ENCODE measurements around the gene KANK3.
"Not testable (repeated sequence)": the region's sequence is repeated elsewhere in the genome, so short reads cannot be mapped to it uniquely, and the experiment has no call there.

Gene KANK3

DNA sequence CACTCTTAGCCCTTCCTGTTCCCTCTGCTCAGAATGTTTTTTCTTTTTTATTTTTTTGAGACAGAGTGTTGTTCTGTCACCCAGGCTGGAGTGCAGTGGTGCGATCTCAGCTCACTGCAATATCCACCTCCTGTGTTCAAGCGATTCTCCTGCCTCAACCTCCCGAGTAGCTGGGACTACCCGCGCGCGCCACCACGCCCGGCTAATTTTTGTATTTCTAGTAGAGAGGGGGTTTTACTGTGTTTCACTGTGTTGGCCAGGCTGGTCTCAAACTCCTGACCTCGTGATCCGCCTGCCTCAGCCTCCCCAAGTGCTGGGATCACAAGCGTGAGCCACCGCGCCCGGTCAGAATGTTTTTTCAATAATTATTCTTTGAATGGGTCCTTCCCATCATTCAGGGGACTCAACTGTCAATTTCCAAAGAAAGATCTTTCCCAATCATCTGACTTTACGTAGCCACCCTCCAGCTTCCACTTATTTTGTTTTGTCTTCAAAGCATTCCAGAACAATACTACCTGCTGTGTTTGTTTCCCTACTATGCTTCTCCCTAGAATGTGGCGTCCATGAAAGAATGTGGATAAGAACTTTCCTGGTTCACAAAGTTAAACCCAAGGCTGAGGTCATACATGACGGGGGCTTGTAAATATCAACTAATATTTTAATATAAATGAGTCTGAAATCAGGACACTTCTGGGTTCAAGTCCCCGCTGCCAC lies 23.1 kb downstream of the KANK3 start:
- Mint-ChIP-seq H3K9me3 (no peaks in the 10 kb centered on the region), H3K27me3 (ENCODE audit: low read depth) (no peaks in the 10 kb centered on the region)
- TF ChIP-seq, protein P1, sequence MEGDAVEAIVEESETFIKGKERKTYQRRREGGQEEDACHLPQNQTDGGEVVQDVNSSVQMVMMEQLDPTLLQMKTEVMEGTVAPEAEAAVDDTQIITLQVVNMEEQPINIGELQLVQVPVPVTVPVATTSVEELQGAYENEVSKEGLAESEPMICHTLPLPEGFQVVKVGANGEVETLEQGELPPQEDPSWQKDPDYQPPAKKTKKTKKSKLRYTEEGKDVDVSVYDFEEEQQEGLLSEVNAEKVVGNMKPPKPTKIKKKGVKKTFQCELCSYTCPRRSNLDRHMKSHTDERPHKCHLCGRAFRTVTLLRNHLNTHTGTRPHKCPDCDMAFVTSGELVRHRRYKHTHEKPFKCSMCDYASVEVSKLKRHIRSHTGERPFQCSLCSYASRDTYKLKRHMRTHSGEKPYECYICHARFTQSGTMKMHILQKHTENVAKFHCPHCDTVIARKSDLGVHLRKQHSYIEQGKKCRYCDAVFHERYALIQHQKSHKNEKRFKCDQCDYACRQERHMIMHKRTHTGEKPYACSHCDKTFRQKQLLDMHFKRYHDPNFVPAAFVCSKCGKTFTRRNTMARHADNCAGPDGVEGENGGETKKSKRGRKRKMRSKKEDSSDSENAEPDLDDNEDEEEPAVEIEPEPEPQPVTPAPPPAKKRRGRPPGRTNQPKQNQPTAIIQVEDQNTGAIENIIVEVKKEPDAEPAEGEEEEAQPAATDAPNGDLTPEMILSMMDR (IDR thresholded peaks at IDR 0.05; ENCODE audit: unreplicated experiment in 3 of 3): no peak

DNA sequence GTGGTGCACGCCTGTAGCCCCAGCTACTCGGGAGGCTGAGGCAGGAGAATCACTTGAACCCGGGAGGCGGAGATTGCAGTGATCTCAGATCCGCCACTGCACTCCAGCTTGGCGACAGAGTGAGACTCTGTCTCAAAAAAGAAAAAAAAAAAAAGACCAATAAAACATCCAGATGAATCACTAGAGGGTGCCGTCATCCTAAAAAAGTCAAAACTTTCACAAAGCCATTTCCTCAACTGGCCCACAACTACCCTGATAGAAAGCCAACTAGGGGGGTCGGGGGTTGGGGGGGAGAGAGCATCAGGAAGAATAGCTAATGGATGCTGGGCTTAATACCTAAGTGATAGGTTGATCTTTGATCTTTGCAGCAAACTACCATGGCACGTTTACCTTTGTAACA lies 24.2 kb downstream of the KANK3 start:
- not testable (repeated sequence) for H3K27me3 Mint-ChIP-seq (ENCODE audit: low read depth); H3K9me3 Mint-ChIP-seq
- peaks cover 17% of the 10 kb centered on the region for H3K36me3 Mint-ChIP-seq (ENCODE audit: low read depth)
- H3K4me3 Mint-ChIP-seq: peak overlapping the region; percentile 56 to 79 (median 77)
- peak overlapping the region in 1 of 3 experiments; percentile 44 for H3K27ac Mint-ChIP-seq
- H3K4me1 Mint-ChIP-seq: peaks cover 18% of the 10 kb centered on the region

More for the DNA sequence above, 23.1 kb downstream of the KANK3 start:
- peaks cover 18% of the 10 kb centered on the region for H3K4me1 Mint-ChIP-seq
- H3K27ac Mint-ChIP-seq: peak overlapping the region; percentile 22 to 94 (median 93)
- peaks cover 13% of the 10 kb centered on the region for H3K36me3 Mint-ChIP-seq (ENCODE audit: low read depth)
- H3K4me3 Mint-ChIP-seq: peak overlapping the region; percentile 98 to 100 (median 99)

DNA sequence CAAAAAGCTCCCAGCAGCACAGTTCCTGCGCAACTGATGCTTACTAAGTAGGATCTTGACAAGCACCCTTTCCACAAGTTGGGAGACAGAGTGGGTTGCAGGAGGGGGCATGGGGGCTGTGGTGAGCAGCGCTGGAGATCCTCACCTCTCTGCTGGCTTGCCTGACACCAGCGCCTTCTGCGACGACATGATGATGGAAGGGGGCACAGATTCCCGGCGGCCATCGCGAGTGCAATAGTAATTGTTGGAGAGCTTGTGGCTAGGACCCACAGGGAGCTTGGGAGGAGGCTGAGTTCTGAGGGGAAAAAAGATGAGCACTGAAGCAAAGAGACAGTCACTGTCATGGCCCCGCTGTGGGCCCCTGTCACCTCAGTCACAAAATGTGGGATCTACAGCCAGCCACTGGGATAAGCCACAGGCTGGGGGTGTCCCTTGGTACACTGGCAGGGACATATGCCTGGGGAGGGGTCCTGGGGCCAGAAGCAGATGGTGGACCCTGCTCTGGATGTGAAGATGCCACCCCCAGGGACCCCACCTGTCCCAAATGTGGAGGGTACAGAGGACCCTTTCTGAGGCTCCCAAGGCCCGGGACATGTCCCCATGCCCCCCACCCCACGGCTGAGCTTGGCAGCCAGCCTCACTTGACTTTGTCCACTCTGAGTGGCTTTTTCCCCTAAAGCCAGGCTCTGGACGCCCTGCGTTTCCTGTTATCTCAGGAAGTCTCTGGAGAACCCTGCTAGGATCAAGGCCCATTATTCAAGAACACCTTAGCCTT lies 26.5 kb downstream of the KANK3 start:
- TF ChIP-seq, protein P1 (IDR thresholded peaks at IDR 0.05; ENCODE audit: unreplicated experiment in 3 of 3): no peak
- Mint-ChIP-seq H3K4me1 (peaks cover 8% of the 10 kb centered on the region), H3K4me3 (no peak overlapping the region), H3K36me3 (ENCODE audit: low read depth) (peaks cover 11% of the 10 kb centered on the region), H3K9me3 (no peaks in the 10 kb centered on the region), H3K27ac (no peak overlapping the region), H3K27me3 (ENCODE audit: low read depth) (no peaks in the 10 kb centered on the region)

DNA sequence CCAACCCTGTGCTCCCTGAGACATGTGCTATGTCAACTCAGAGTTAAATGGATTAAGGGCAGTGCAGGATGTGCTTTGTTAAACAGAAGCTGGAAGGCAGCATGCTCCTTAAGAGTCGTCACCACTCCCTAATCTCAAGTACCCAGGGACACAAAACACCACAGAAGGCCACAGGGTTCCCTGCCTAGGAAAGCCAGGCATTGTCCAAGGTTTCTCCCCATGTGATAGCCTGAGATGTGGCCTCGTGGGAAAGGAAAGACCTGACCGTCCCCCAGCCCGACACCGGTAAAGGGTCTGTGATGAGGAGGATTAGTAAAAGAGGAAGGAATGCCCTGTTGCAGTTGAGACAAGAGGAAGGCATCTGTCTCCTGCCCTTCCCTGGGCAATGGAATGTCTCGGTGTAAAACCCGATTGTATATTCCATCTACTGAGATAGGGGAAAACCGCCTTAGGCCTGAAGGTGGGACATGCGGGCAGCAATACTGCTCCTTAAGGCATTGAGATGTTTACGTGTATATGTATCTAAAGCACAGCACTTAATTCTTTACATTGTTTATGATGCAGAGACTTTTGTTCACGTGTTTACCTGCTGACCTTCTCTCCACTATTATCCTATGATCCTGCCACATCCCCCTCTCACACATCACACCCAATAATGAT lies 28.0 kb downstream of the KANK3 start:
- H3K36me3 Mint-ChIP-seq (ENCODE audit: low read depth): peaks cover 17% of the 10 kb centered on the region
- H3K4me3 Mint-ChIP-seq; H3K4me1 Mint-ChIP-seq; H3K27ac Mint-ChIP-seq; H3K27me3 Mint-ChIP-seq (ENCODE audit: low read depth); H3K9me3 Mint-ChIP-seq: not testable (repeated sequence)

DNA sequence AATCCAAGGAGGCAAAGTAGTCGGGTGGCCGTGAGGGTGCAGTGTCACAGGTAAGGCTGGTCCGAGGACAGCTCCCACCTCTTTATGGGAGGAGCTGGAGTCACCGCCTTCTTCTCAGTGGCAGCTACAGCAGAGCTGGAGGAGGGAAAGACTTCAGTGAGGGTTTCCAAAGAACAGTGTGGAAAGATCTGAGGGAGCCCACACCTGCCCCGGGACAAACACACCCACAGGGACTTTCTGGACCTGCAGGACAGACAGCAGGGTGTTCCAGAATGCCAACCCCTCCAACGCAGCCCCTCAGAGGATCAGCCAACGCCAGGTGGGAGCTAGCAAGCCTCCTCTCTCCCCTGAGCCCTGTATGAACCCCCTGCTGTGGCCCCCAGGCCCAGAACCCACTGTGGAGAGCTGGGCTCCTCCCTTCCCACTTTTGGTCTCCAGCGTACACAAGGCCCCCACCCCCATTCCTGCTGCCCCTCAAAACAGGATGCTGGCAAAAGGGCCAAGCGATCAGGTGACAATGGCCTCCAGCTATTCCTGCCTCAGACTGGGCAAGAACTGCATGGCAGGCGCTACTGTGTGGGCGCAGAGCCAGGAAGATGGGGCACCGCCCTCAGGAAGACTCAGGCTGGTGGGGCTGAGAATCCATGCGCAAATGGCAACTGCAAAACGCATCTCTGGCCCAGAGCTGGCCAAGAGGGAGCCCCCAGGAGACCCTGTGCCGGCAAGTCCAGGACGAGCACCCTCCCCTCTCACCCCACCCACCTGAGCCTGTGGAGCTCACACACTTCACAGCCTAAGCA lies 31.4 kb downstream of the KANK3 start:
- H3K4me1 Mint-ChIP-seq: peaks cover 17% of the 10 kb centered on the region
- H3K4me3 Mint-ChIP-seq: no peak overlapping the region
- peaks cover 21% of the 10 kb centered on the region for H3K36me3 Mint-ChIP-seq (ENCODE audit: low read depth)
- H3K27ac Mint-ChIP-seq: no peak overlapping the region
- H3K27me3 Mint-ChIP-seq (ENCODE audit: low read depth): no peaks in the 10 kb centered on the region
- TF ChIP-seq, protein P1 (IDR thresholded peaks at IDR 0.05; ENCODE audit: unreplicated experiment in 3 of 3): no peak
- no peaks in the 10 kb centered on the region for H3K9me3 Mint-ChIP-seq

DNA sequence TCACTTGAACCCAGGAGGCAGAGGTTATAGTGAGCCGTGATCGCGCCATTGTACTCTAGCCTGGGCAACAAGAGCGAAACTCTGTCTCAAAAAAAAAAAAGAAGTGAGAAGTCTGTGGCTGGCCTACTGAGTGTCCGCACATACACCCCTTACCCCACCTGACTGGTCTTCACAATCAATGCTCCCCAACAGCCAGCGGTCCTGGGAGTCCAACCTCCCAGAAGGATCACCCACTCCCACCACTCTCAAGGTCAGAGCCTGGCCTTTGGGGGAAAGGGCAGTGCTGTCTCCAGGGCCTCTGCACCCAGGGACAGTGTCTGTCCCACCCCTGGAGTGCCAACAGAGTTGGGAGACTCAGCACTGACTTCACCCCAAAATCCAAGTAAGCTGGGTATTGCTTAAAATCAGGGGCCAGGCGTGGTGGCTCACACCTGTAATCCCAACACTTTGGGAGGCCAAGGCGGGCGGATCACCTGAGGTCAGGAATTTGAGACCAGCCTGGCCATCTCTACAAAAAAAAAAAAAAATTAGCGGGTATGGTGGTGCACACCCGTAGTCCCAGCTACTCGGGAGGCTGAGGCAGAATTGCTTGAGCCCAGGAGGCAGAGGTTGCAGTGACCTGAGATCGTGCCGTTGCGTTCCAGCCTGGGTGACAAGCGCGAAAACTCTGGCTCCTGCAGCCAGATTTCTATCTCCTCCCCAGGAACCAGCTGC lies 32.6 kb downstream of the KANK3 start:
- peaks cover 18% of the 10 kb centered on the region for H3K36me3 Mint-ChIP-seq (ENCODE audit: low read depth)
- H3K27me3 Mint-ChIP-seq (ENCODE audit: low read depth): no peaks in the 10 kb centered on the region
- TF ChIP-seq, protein P1 (IDR thresholded peaks at IDR 0.05; ENCODE audit: unreplicated experiment in 3 of 3): no peak
- H3K9me3 Mint-ChIP-seq: no peaks in the 10 kb centered on the region
- no peak overlapping the region for H3K27ac Mint-ChIP-seq
- peaks cover 21% of the 10 kb centered on the region for H3K4me1 Mint-ChIP-seq
- H3K4me3 Mint-ChIP-seq: no peak overlapping the region

All from nephron (organoid).